ENCODE measurements around the gene SPESP1.
A peak's percentile ranks its signal among the peaks of the same experiment; 100 is the strongest.
"Not testable (repeated sequence)": the region's sequence is repeated elsewhere in the genome, so short reads cannot be mapped to it uniquely, and the experiment has no call there.

Gene SPESP1

DNA sequence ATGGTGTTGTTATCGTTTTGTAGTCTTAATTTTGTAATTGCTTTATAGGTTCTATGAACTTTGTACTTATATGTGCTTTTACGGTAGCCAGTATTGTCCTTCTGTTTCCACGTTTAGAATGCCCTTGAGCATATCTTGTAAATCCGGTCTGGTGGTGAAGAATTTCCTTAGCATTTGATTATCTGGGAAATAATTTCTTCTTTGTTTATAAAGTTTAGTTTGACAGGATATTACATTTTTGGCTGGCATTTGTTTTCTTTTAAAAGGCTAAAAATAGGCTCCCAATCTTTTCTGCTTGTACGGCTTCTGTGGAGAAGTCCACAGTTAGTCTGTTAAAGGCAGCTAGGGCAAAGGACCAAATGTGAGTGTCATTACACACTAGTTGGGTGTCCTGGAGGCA lies 36.7 kb downstream of the SPESP1 start:
- no peak for DNase-seq

DNA sequence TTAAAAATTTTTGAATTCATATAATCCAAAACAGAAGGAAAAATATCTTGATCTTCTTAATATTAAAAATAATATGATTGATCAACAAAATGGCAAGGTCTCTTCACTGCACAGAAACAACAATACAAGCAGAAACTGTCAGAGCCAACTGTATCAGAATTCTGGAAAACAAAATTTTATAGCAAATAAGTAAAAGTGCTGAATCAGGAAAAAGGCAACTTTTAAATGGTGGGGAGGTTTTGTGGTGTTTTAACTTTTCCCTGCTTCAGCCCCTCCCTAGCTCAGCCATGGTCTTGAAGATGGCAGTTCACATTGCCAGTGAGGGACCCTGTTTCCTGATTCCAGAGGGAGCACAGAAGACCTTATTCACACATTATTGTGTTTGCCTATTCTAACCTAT lies 37.6 kb downstream of the SPESP1 start:
- no peak for DNase-seq

DNA sequence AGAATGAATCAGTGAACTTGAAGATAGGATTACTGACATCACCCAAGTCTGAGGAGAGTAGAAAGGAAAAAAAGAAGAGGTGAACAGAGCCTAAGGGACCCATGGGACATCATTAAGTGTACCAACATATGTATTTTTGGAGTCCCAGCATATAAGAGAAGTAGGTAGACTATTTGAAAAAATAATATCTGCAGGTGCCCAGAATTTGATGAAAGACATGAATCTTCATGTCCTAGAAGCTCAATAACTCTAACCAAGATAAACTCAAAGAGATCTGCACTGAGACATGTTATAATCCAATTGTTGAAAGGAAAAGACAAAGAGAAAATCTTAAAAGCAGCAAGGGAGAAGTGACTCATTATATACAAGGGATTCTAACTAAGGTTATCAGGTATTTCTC lies 39.0 kb downstream of the SPESP1 start:
- DNase-seq, result no peak

DNA sequence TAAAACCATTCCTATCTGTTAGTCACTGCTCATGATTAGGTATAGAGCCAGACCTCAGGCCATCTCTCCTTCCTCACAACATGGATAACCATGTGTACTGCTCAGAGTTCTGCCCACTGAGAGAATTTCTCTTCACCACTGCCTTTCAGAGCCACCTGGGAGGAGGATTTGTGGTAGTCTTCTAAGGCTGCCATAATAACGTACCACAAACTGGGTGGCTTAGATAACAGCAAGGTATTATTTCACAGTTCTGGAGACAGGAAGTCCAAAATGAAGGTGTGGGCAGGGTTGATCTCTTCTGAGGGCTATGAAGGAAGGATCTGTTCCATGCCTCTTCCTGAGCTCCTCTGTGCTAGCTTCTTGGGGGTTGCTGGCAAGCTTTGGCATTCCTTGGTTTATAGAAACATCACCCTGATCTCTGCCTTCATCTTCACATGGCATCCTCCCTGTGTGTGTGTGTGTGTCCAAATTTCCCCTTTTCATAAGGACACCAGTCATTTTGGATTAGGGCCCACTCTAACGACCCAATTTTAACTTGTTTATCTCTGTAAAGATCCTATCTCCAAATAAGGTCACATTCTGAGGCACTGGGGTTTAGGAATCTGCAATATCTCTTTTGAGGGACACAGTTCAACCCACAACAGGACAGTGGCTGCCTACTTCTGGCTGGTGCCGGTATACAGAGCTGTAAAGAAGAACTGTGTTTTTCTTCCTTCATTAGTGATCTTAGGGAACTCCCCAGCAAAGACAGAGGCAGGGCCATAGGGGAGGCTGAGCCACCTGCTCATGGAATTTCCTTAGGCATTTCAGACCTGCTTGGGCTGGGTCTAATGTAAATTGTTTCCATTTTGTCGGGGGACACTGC lies 42.1 kb downstream of the SPESP1 start:
- no peak for DNase-seq

DNA sequence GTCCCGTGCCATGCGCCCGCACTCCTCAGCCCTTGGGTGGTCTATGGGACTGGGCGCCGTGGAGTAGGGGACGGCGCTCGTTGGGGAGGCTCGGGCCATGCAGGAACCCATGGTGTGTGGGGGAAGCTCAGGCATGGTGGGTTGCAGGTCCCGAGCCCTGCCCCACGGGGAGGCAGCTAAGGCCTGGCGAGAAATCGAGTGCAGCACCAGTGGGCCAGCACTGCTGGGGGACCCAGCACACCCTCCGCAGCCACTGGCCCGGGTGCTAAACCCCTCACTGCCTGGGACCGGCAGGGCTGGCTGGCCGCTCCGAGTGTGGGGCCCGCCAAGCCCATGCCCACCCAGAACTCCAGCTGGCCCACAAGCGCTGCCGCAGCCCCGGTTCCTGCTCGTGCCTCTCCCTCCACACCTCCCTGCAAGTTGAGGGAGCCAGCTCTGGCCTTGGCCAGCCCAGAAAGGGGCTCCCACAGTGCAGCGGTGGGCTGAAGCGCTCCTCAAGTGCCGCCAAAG lies 45.4 kb downstream of the SPESP1 start:
- DNase-seq, result not testable (repeated sequence)

DNA sequence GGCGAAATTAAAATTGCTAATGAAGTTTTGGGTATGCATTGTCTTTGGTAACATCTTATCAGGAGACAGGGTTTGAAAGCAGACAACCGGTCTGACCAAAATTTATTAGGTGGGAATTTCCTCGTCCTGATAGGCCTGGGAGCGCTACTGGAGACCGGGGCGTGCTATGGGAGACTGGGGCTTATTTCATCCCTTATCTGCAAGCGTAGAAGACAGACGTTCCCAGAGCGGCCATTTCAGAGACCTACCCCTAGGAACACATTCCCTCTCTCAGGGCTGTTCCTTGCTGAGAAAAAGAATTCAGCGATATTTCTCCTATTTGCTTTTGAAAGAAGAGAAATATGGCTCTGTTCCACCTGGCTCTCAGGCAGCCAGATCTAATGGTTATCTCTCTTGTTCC lies 47.1 kb downstream of the SPESP1 start:
- not testable (repeated sequence) for DNase-seq

DNA sequence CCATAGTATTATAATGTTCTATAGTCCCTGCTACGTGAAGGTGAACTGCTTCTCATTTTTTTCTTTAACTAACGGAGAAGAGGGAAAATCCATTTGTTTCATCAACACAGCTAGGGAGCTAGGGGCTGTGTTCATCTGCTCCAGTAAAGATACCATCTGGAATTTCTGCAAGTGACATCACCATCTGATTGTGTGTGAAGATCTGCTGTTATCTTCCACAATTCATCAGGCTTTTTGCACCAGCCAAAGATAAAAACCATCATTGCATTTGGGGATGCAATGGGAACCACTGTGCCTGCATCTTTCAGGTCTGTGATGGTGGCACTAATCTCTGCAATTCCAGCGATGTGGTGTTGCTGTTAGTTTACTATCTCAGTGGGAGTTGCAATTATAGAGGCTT lies 48.7 kb downstream of the SPESP1 start:
- no peak for DNase-seq

DNA sequence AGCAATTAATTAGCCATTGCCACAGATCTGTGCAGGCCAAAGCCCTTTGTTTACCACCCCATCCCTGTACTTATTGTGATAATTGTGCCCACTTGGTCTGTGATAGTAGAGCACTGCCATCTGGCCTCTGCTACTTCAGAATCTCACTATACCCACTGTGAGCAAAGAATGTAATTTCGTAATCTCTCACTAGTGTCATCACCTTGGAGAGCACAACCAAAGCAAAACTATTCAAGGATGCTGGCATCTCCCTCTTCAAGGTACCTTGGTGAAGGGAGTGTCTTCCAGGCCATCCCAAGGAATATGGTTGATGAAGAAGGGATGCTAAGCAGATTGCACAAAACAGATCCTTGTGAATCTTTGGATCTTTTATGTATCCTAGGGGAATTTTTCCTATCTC lies 49.5 kb downstream of the SPESP1 start:
- DNase-seq, result no peak

DNA sequence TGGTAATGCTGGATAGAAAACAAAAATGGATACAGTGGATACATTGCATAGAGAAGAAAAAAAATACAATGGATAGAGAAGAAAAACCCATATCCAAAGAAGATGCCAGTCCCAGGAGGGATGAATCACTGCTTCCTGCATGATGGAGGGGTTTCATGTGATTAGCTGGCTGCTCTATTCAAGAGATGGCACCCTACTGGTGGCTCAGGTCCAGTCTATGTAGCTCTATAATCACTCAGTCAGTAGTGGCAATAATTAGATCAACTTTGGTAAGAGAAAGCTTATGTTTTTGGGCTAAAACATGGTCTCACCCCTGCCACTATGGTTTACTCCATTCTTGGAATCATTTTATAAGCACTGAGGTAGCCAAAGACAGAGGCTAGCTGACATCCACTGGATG lies 50.5 kb downstream of the SPESP1 start:
- no peak for DNase-seq

DNA sequence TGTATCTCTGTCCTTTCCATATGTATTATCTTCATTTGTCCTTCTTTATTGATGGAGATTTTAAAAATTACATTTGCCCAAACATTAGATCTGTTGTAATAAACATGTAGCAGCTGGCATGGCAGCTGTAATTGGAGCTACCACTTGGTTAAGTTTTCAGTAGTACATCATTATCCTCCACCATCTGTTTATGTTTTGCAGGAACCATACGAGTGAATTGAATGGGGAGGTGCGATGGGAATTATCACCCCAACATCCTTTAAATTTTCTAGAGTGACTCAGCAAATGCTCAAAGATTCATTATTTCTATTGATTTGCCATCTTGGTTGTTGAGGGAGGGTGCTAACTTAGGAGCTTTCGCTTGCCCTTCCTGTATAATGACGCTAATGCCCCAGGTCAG lies 51.6 kb downstream of the SPESP1 start:
- DNase-seq, result no peak

DNA sequence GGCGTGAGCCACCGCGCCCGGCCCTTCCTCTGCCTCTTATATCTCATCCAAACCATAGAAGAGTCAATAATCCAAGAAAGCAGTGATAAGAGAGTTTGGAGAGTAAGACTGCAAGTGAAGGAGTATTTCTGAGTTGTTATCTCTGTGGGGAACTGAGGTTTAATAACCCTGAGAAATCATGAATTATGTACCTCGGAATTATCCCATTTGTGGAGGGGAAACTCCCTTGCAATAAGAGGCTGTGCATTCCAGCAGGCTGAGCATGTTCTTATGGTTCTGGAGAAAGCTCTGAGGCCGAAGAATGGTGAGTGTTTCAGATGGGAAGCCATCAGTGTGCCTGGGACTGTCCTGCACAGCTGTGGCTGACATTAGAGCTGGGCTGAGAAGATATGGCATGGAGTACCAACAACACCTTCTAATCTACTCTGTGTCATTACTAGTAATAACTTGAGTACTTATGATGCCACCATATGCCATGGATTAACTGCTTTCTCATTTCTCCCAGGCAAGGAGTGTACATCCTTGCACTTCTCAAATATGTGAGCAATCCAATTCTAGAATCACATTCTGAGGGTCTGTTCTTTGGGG lies 52.7 kb downstream of the SPESP1 start:
- no peak for DNase-seq

DNA sequence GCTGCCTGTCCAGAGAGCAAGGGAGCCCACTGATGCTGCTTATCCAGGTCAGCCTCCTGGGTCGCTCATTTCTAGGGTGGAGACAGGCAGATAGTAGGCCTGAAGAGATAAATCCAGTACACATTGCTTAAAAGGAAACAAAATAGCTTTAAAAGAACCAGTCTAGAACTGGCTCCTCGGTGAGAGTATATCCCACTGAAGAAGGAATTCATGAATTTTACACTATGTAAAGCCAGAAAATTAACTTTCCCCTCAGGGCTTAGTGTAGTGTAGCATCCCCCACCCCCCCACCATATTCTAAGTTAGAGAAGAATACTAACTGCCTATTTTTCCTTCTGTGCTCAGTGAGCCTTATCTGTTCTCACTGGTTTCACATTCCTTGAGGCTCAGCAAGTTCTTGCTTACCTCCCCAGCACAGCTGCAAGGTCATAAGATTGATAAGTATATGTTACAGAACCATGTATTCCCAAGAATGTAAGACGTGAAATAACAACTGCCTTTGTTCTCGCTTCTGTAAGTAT lies 53.7 kb downstream of the SPESP1 start:
- no peak for DNase-seq

DNA sequence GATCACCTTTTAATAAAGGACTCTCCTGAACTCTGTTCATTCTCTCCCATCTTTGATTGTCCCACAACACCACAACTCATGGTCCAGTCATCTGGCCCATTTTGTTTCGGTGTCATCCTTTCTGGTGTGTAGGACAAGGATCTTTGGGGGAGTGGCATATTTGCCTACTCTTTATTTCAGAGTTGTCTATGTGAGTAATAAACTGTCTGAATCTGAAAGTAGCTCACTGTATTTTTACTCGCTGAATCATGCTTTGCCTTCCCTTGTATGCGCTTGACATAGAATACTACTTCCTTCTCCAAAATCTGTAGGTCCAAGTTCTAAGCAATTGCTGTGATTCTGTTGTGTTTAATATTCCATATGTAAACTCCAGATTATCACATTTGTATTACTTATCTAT lies 54.3 kb downstream of the SPESP1 start:
- no peak for DNase-seq

DNA sequence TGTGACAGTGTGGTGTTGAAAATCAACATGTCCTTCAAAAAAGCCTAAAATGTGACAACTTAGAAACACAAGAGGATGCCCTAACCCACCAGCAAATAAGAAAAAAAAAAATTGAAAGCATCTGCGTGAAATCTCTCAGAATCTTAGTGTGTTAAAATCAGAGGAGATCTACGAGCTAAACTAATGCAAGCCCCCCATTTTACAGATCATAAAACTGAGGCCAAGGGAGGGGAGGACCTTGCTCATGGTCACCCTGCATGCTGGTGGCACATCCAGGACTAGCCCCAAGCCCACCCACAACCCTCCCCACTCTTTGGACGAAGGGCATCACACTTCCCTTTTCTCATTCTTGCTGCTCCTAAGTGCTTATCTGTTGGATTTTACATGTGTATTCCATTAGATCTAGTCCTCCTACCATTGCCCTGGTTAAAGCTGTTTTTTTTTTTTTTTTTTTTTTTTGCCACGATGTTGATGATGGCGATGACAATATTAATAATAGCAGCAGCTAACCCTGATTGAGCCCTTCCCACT lies 55.1 kb downstream of the SPESP1 start:
- DNase-seq, result no peak

DNA sequence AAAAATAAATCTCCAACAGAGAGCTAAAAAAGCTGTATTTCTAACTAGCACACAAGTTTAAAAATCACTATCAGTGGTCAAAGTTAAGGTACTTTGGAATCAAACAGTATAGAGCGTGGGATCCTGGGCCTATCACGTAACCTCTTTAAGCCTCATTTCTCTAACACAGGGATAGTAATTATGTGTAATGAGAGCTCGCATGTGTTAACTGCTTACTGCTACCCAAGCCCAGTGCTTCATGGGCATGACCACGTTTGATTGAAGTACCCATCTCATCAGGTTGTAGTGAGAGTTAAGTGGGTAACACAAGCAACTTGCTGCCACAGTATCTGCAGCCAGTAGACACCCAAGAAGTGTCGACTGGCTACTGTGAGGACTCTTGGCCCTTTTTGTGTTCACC lies 56.0 kb downstream of the SPESP1 start:
- no peak for DNase-seq

DNA sequence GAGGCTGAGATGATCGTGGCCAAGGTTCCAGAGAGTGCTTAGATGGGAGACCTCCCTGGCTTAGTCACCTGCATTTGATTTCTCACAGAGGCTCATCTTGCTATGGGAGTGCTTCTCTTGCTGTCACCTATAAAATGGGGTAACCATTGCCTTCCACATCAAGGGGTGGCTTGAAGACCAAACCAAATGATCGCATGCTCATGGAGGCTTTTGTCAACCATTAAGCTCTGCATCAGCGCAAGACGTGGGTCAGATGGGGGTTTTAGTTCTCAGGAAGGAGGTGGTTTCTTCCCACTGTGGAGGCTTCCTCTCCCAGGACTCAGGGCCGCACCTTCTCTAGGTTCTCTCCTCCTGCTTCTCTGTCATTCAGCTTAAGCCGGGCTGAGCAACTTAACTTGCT lies 56.8 kb downstream of the SPESP1 start:
- no peak for DNase-seq

DNA sequence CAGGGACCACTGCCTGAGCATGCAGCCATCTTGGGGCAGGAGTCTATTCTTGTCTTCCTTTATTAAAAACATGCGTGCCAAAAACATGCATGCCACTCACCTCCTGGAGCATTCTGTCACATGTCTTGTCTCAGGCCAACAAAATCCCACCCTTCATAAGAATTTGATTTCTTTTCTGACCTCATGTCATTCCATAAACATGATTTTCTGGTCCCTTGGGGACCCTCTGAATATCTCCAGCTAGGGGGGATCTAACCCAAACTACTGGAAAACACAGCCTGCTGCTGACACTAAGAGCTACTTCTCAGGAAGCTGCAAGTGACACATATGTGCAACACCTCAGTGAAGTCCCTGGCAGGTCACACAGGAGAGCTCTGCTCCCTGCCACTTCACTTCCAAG lies 57.4 kb downstream of the SPESP1 start:
- no peak for DNase-seq

DNA sequence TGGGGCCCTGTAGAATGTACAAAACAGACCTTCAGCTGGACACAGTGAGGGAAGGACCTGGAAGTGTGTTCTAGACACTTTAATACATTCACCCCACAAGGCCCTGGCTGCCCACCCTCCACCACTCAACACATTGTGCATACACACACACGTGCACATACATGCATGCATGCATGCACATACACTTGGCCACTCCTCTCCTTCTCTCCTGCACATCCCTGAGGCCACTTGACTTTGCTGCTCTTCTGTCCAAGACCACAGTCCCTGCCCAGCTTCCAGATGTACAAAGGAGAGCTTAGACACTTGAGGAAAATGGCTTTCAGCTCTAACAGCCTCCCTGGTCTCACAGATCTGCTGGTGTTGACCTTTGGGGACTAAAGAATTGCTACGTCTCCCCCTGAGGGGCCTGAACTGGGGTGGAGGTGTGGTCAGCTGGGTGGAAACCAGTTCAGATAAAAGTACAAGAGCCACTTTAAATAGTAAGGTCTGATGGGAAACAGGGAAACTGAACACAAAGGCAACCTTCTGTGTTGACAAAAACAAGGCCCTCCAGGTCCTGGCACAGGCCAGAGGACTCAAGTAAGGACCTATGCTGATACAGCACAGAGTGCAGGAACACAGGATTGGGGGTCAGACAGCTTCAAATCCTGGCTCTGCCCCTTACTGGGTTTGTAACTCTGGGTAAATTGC lies 59.4 kb downstream of the SPESP1 start:
- DNase-seq, result no peak

DNA sequence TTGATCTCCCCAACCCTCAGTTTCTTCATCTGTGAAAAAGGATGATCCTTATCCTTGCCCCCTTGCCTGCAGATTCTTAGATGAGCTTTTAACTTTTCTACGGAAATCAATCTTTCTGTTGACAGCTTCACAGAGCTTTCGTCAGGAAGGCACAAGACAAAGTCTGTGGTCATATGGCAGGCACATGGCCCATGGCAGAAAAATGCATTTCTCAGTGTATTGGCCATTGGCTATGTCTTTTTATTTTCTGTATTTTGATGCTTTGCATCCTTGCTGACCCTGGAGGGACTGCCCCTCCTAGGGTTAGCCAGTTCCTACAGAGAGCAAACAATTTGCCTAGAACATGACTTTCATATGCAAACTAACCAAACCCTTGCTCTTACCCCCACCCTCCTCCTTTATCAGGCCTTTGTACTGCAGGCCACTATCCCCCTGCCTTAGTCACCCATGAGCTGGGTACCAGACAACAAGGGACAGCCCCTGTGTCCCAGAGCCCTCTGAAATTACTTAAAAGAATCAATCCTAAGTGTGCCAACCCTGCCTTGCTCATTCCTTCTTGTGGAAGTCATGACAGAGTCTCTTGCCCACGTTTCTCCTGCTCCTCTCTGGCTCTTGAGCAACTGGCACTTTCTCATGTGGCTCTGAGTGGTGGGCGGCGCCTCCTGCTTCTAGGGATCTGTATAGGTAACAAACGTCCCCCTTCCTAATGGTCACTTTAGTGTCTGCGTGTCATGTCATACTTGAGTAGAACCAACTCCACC lies 60.1 kb downstream of the SPESP1 start:
- DNase-seq, result peak; percentile 22 to 81

DNA sequence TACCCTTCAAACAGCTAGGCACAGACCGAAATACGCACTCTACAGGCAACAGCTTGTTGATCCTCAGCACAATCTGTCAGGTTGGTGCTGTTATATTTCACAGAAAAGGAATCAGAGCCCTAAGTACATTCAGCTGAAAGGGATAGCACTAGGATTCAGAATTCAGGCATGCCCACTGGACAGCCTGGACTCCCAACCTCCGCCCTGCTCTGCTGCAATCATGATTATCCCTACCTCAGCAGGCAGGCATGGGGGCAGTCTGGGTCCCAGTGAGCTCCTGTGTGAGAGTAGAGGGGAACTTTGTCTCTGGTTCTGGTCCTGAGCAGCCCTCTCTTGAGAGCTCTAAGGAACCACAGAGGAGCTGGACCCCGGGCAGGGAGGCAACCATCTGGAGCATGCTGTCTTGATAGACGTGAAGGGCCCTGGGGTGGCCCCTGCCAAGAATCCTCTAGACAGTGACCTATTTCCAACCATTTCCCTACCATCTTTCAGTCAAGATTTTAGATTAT lies 60.7 kb downstream of the SPESP1 start:
- no peak for DNase-seq

DNA sequence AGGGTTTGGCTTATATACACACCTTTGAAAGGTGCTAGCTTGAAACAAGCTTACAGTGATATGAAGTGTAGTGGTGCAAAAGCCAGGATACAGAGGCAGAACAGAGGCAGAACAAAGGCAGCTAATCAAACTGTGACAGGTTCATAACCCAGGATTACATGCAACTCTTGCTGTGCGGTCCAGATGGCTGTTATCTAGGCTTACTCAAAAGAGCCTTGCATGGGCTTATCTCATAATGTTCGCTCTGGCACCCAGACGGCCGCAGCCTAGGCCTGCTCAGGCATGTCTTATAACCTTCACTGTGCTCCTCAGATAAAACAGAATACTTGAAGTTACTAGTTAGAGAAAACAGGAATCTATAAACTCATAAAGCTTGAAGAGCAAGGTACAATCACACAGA lies 61.4 kb downstream of the SPESP1 start:
- peak; percentile 45 to 57 for DNase-seq

DNA sequence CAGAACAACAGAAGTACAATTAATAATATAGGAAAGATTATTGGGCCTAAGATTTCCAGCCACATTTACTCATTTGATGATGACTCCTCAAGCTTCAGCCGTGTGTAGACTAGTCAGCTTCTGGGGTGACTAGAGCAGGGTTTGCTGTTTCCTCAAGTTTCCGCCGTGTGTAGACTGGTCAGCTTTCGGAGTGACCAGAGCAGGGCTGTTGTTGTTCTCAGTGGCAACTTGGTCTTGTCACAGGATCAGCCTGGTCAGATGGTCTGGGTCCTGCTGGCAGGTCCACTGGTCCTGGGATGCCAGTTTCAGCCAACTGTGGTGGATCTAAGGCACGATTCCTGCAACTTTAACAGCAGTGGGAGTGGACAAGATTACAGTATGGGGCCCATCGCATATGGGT lies 62.4 kb downstream of the SPESP1 start:
- no peak for DNase-seq
